Liver (tissue), 9 donors: ENCODE results near the gene EVI5. TPM values are rescaled to one million over a fixed set of nuclear protein-coding genes. Genes with fewer than 3 reads are reported as not detected.

Source experiments
- DNase-seq: peaks from one replicate; pipeline ENCODE4 v3.0.0-alpha.2; 2017; ENCODE audit warnings: low spot score
- H3K27ac ChIP-seq, 2 donors: one replicate each; pipeline ENCODE4 v1.7.0; 2013; ENCODE audit warnings: inconsistent platforms in 2 of 2, low read length in 2 of 2, control low read depth in 1 of 2, low read depth in 1 of 2, mild to moderate bottlenecking in 1 of 2
- H3K27me3 ChIP-seq, 4 donors: one replicate each; pipeline versions ENCODE4 v1.6.1 to v1.7.0; 2013; ENCODE audit warnings: low read length in 3 of 4, inconsistent platforms in 1 of 4, mild to moderate bottlenecking in 1 of 4, moderate library complexity in 1 of 4; ENCODE audit not compliant: control insufficient read depth in 4 of 4, insufficient read depth in 4 of 4
- H3K36me3 ChIP-seq, 4 donors: one replicate each; pipeline versions ENCODE4 v1.6.1 to v1.7.0; 2013; ENCODE audit warnings: low read length in 3 of 4, mild to moderate bottlenecking in 3 of 4, low read depth in 1 of 4, moderate library complexity in 1 of 4; ENCODE audit not compliant: control insufficient read depth in 4 of 4, insufficient read depth in 3 of 4
- H3K4me1 ChIP-seq, 4 donors: one replicate each; pipeline versions ENCODE4 v1.6.1 to v1.7.0; 2013; ENCODE audit warnings: low read length in 3 of 4, mild to moderate bottlenecking in 3 of 4, moderate library complexity in 1 of 4; ENCODE audit not compliant: control insufficient read depth in 4 of 4, insufficient read depth in 4 of 4
- H3K4me3 ChIP-seq, 3 donors: one replicate each; pipeline versions ENCODE4 v1.6.1 to v1.7.0; 2013; ENCODE audit warnings: low read length in 3 of 3, control low read depth in 1 of 3, low read depth in 1 of 3, mild to moderate bottlenecking in 1 of 3
- H3K9ac ChIP-seq, 2 donors: one replicate each; pipeline ENCODE4 v1.7.0; 2013; ENCODE audit warnings: low read length in 2 of 2, mild to moderate bottlenecking in 2 of 2, moderate library complexity in 2 of 2, control low read depth in 1 of 2, low read depth in 1 of 2
- H3K9me3 ChIP-seq, 4 donors: one replicate each; pipeline versions ENCODE4 v1.6.1 to v1.7.0; 2013; ENCODE audit warnings: low read length in 3 of 4; ENCODE audit not compliant: control insufficient read depth in 4 of 4
- EGR1 ChIP-seq, 2 donors: IDR thresholded peaks; 2 replicates each; pipeline ENCODE4 v1.6.1; 2016 to 2018; ENCODE audit warnings: antibody characterized with exemption in 2 of 2, low read depth in 2 of 2
- FOXA1 ChIP-seq: IDR thresholded peaks from 2 replicates; pipeline ENCODE4 v1.6.1; 2016; ENCODE audit warnings: antibody characterized with exemption
- FOXA2 ChIP-seq: IDR thresholded peaks from 2 replicates; pipeline ENCODE4 v1.6.1; 2016; ENCODE audit warnings: antibody characterized with exemption
- GABPA ChIP-seq, 2 donors: IDR thresholded peaks in 1 of 2; conservative IDR thresholded peaks in 1 of 2; 2 replicates each; pipeline ENCODE4 v1.6.1; 2016; ENCODE audit warnings: antibody characterized with exemption in 2 of 2, mild to moderate bottlenecking in 1 of 2, moderate library complexity in 1 of 2
- HNF4A ChIP-seq, 2 donors: conservative IDR thresholded peaks; 2 replicates each; pipeline ENCODE4 v1.6.1; 2016; ENCODE audit warnings: antibody characterized with exemption in 2 of 2, mild to moderate bottlenecking in 2 of 2
- HNF4G ChIP-seq: IDR thresholded peaks from 2 replicates; pipeline ENCODE4 v1.6.1; 2016; ENCODE audit warnings: antibody characterized with exemption
- JUND ChIP-seq, 2 donors: IDR thresholded peaks; 2 replicates each; pipeline ENCODE4 v1.6.1; 2016; ENCODE audit warnings: antibody characterized with exemption in 2 of 2
- MAX ChIP-seq: IDR thresholded peaks from 2 replicates; pipeline ENCODE4 v1.6.1; 2016; ENCODE audit warnings: antibody characterized with exemption
- NR2F2 ChIP-seq: IDR thresholded peaks from 2 replicates; pipeline ENCODE4 v1.6.1; 2016; ENCODE audit warnings: antibody characterized with exemption
- RAD21 ChIP-seq, 2 donors: IDR thresholded peaks; 2 replicates each; pipeline ENCODE4 v1.6.1; 2016; ENCODE audit warnings: antibody characterized with exemption in 2 of 2, mild to moderate bottlenecking in 2 of 2
- REST ChIP-seq: IDR thresholded peaks from 2 replicates; pipeline ENCODE4 v1.6.1; 2016; ENCODE audit warnings: antibody characterized with exemption, mild to moderate bottlenecking
- RXRA ChIP-seq, 2 donors: IDR thresholded peaks; 2 replicates each; pipeline ENCODE4 v1.6.1; 2017 to 2018; ENCODE audit warnings: antibody characterized with exemption in 2 of 2, mild to moderate bottlenecking in 1 of 2
- SP1 ChIP-seq: IDR thresholded peaks from 2 replicates; pipeline ENCODE4 v1.6.1; 2018; ENCODE audit warnings: antibody characterized with exemption, mild to moderate bottlenecking
- TAF1 ChIP-seq: conservative IDR thresholded peaks from 2 replicates; pipeline ENCODE4 v1.6.1; 2016; ENCODE audit warnings: antibody characterized with exemption, mild to moderate bottlenecking
- YY1 ChIP-seq: IDR thresholded peaks from 2 replicates; pipeline ENCODE4 v1.6.1; 2016; ENCODE audit warnings: antibody characterized with exemption, mild to moderate bottlenecking
- ZBTB33 ChIP-seq: IDR thresholded peaks from 2 replicates; pipeline ENCODE4 v1.6.1; 2016; ENCODE audit warnings: antibody characterized with exemption
- WGBS: extraction: QIAGEN DNeasy Blood & Tissue Kit; methylation state at CpG from one replicate; pipeline ENCODE4 v1.1.7; 2013; 5-methylcytosine and 5-hydroxymethylcytosine counted together
- polyA plus RNA-seq, 2 donors: library from polyadenylated mRNA; stranded (reverse) in 1 of 2; unstranded in 1 of 2; fragments of 200-250 nt in 1 of 2; fragments of >200 nt in 1 of 2; fragmentation: Nextera tagmentation in 1 of 2; extraction: Ambion mirVana in 1 of 2; gene quantifications; one replicate each; pipeline versions ENCODE4 v1.2.1 to v1.2.3, GENCODE V29; 2013 to 2015
- total RNA-seq, 2 donors: library from RNA; depleted of rRNA; stranded (reverse); fragments of >200 nt; gene quantifications; one replicate each; pipeline ENCODE4 v1.2.3, GENCODE V29; 2014
- TF ChIP-seq, protein P1 (sequence below): fragments of 150-350 bp; IDR thresholded peaks from 2 replicates; pipeline ENCODE4 v1.5.1; 2017; ENCODE audit warnings: improper control_type of control experiment, low read depth, low read length; ENCODE audit not compliant: missing input control
- TF ChIP-seq, protein P2 (sequence below): IDR thresholded peaks from 2 replicates; pipeline ENCODE4 v1.6.1; 2016; ENCODE audit warnings: antibody characterized with exemption
- donor health status: healthy.
- donor health status: healthy.
- donor health status: healthy.
- donor health status: healthy.
- donor health status: healthy.

EVI5 gene
- total and polyA plus RNA-seq, 4 donors = 4.0 to 35.9 (median 19.1) TPM

DNA sequence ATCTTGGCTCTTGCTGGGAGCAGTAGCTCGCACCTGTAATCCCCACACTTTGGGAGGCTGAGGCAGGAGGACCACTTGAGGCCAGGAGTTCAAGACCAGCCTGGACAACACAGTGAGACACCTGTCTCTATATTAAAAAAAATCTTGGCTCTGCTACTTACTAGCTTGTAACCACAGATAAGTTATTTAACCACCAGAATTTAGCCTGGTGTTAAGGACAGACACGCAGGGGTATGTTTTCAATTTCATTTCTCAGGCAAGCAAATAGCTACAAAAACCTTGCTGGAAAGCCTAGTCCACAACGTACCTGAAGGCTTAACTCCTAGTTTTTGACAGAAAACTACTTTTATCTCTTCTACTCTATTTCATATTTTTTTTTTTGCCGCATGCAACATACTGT is 273.4 kb downstream of the EVI5 start:
- peaks cover 0 to 5% (median 3%) of the 10 kb centered on the region in 4 donors for H3K36me3 ChIP-seq
- no peaks in the 10 kb centered on the region for H3K4me1 ChIP-seq
- H3K27me3 ChIP-seq = no peaks in the 10 kb centered on the region
- H3K27ac ChIP-seq = no peak overlapping the region
- WGBS = 96% methylated on average over 4 of the region's 4 CpGs
- no peak overlapping the region for H3K4me3 ChIP-seq
- no peak overlapping the region for H3K9ac ChIP-seq
- DNase-seq = no peak
- no peaks in the 10 kb centered on the region for H3K9me3 ChIP-seq
- TF ChIP-seq EGR1 (IDR thresholded peaks at IDR 0.05; ENCODE audit: low read depth in 2 of 2) (no peak), GABPA (IDR thresholded peaks at IDR 0.05 in 1 of 2, conservative IDR thresholded peaks at IDR 0.05 in 1 of 2) (no peak), RXRA (IDR thresholded peaks at IDR 0.05) (no peak), HNF4G (no peak), REST (no peak), FOXA1 (no peak), RAD21 (IDR thresholded peaks at IDR 0.05) (no peak), FOXA2 (no peak), ZBTB33 (no peak), YY1 (no peak), TAF1 (no peak), SP1 (no peak), NR2F2 (no peak), MAX (no peak), HNF4A (conservative IDR thresholded peaks at IDR 0.05) (no peak), JUND (IDR thresholded peaks at IDR 0.05) (no peak)
- TF ChIP-seq, protein P1, sequence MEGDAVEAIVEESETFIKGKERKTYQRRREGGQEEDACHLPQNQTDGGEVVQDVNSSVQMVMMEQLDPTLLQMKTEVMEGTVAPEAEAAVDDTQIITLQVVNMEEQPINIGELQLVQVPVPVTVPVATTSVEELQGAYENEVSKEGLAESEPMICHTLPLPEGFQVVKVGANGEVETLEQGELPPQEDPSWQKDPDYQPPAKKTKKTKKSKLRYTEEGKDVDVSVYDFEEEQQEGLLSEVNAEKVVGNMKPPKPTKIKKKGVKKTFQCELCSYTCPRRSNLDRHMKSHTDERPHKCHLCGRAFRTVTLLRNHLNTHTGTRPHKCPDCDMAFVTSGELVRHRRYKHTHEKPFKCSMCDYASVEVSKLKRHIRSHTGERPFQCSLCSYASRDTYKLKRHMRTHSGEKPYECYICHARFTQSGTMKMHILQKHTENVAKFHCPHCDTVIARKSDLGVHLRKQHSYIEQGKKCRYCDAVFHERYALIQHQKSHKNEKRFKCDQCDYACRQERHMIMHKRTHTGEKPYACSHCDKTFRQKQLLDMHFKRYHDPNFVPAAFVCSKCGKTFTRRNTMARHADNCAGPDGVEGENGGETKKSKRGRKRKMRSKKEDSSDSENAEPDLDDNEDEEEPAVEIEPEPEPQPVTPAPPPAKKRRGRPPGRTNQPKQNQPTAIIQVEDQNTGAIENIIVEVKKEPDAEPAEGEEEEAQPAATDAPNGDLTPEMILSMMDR = no peak
- TF ChIP-seq, protein P2, sequence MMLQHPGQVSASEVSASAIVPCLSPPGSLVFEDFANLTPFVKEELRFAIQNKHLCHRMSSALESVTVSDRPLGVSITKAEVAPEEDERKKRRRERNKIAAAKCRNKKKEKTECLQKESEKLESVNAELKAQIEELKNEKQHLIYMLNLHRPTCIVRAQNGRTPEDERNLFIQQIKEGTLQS = no peak
